Peyer's patch (tissue), 4 donors: ENCODE results near the gene SETDB1. TPM values are rescaled to one million over a fixed set of nuclear protein-coding genes. Genes with fewer than 3 reads are reported as not detected.

Experiments
- DNase-seq, 3 donors: peaks; one replicate each; pipeline ENCODE4 v3.0.0-alpha.2; 2017 to 2019
- H3K27ac ChIP-seq, 4 donors: fragments of 200-600 bp; sonication (generic); one replicate each; pipeline ENCODE4 v1.5.1; 2016 to 2019
- H3K27me3 ChIP-seq, 2 donors: fragments of 200-600 bp; sonication (generic); one replicate each; pipeline ENCODE4 v1.5.1; 2019
- H3K36me3 ChIP-seq, 3 donors: fragments of 200-600 bp; sonication (generic); one replicate each; pipeline ENCODE4 v1.5.1; 2016 to 2019
- H3K4me1 ChIP-seq, 4 donors: fragments of 200-600 bp; sonication (generic); one replicate each; pipeline ENCODE4 v1.5.1; 2016 to 2019
- H3K4me3 ChIP-seq, 4 donors: fragments of 200-600 bp; sonication (generic); 1 replicate in 3 of 4; 2 replicates in 1 of 4; pipeline ENCODE4 v1.5.1; 2016 to 2019; ENCODE audit warnings: mild to moderate bottlenecking in 1 of 4
- H3K9me3 ChIP-seq, 4 donors: fragments of 200-600 bp; sonication (generic); one replicate each; pipeline ENCODE4 v1.5.1; 2016 to 2019; ENCODE audit warnings: mild to moderate bottlenecking in 1 of 4
- POLR2A ChIP-seq, 2 donors: fragments of 450-650 bp; IDR thresholded peaks; one replicate each; pipeline ENCODE4 v1.5.1; 2017; ENCODE audit warnings: antibody characterized with exemption in 2 of 2, mild to moderate bottlenecking in 2 of 2, moderate library complexity in 2 of 2
- total RNA-seq, 4 donors: library from RNA; depleted of rRNA; stranded (reverse); fragments of >200 nt; gene quantifications; one replicate each; pipeline ENCODE4 v1.1.0, GENCODE V29; 2016
- TF ChIP-seq, protein P1 (sequence below), 6 experiments: fragments of 450-650 bp in 4 of 6; fragments of 200-600 bp in 2 of 6; sonication (generic) in 1 of 6; IDR thresholded peaks; one replicate each; pipeline ENCODE4 v1.5.1; 2017 to 2019; ENCODE audit warnings: antibody characterized with exemption in 6 of 6, mild to moderate bottlenecking in 3 of 6, moderate library complexity in 1 of 6

SETDB1 gene
- total RNA-seq, 4 donors from 2014 or later = 28.2 to 106 (median 61.5) TPM

DNA sequence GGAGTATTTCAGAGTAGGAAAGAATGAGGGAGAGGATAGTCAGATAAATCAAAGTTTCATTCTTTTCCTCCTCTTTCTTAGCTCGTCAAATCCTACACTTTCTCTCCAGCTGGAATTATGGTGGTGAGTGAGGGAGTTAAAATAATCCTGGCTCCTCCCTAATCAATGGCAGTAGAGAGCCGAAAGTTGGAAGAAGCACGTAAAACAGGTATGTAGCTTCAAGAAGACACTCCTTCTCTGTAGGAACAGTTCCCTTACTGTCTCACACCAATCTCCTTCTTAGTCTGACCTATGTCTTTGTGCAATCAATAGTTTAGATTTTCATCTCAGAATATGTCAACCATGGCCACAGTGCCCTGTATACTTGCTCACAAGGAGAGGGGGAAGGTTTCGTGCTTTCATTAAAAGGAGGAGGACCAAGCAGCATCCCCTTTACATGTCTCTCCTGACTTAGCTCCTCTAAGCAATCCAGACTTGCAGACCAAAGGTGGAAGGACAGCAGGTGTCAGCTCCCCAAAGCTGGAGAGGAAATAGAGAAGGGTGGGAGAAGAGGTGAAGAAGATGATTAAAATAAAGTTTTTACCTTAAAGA lies 79.7 kb downstream of the SETDB1 start:
- H3K4me1 ChIP-seq = peaks cover 0 to 68% (median 14%) of the 10 kb centered on the region in 4 donors
- H3K36me3 ChIP-seq = peaks cover 0 to 21% (median 0%) of the 10 kb centered on the region in 3 donors
- H3K27ac ChIP-seq = peak overlapping the region; percentile 78 to 94 (median 85)
- no peak for TF ChIP-seq POLR2A (IDR thresholded peaks at IDR 0.05)
- TF ChIP-seq, protein P1, sequence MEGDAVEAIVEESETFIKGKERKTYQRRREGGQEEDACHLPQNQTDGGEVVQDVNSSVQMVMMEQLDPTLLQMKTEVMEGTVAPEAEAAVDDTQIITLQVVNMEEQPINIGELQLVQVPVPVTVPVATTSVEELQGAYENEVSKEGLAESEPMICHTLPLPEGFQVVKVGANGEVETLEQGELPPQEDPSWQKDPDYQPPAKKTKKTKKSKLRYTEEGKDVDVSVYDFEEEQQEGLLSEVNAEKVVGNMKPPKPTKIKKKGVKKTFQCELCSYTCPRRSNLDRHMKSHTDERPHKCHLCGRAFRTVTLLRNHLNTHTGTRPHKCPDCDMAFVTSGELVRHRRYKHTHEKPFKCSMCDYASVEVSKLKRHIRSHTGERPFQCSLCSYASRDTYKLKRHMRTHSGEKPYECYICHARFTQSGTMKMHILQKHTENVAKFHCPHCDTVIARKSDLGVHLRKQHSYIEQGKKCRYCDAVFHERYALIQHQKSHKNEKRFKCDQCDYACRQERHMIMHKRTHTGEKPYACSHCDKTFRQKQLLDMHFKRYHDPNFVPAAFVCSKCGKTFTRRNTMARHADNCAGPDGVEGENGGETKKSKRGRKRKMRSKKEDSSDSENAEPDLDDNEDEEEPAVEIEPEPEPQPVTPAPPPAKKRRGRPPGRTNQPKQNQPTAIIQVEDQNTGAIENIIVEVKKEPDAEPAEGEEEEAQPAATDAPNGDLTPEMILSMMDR (IDR thresholded peaks at IDR 0.05) = no peak
- DNase-seq = no peak
- no peaks in the 10 kb centered on the region for H3K27me3 ChIP-seq
- H3K4me3 ChIP-seq = peak overlapping the region; percentile 49 to 63 (median 56)
- no peaks in the 10 kb centered on the region for H3K9me3 ChIP-seq

- H3K4me1 ChIP-seq = peaks cover 0 to 74% (median 14%) of the 10 kb centered on the region in 4 donors
- H3K9me3 ChIP-seq = no peaks in the 10 kb centered on the region
- TF ChIP-seq, protein P1 (IDR thresholded peaks at IDR 0.05) = peak in 4 of 6 experiments; percentile 20 to 58 (median 53)
- peak; percentile 61 to 79 for TF ChIP-seq POLR2A (IDR thresholded peaks at IDR 0.05)
- peak within 1 kb of the TSS; percentile 78 to 94 (median 85) for H3K27ac ChIP-seq
- H3K27me3 ChIP-seq = no peaks in the 10 kb centered on the region
- H3K4me3 ChIP-seq = peak within 1 kb of the TSS; percentile 53 to 78 (median 61)
- H3K36me3 ChIP-seq = peaks cover 0 to 15% (median 0%) of the 10 kb centered on the region in 3 donors
- DNase-seq = peak; percentile 58 to 86 (median 78)
Observed at GRCh38 chr1:151006327-151007052, 80.3 kb downstream of the SETDB1 start, which contains the start of gene MINDY1. TSS of gene MINDY1 (minus strand) at chr1:151006902. CDS start at chr1:151002617, 4,285 bp downstream.

GRCh38 chr1:151007853-151008243 lies 81.7 kb downstream of the SETDB1 start:
- Histone ChIP-seq H3K9me3 (no peaks in the 10 kb centered on the region), H3K27me3 (no peaks in the 10 kb centered on the region), H3K4me3 (peak overlapping the region; percentile 59 to 78 (median 66)), H3K27ac (peak overlapping the region; percentile 78 to 94 (median 85)), H3K36me3 (peaks cover 0 to 2% (median 0%) of the 10 kb centered on the region in 3 donors), H3K4me1 (peaks cover 4 to 80% (median 14%) of the 10 kb centered on the region in 4 donors)
- DNase-seq = no peak
- TF ChIP-seq, protein P1 (IDR thresholded peaks at IDR 0.05) = no peak
- TF ChIP-seq POLR2A (IDR thresholded peaks at IDR 0.05) = no peak

DNA sequence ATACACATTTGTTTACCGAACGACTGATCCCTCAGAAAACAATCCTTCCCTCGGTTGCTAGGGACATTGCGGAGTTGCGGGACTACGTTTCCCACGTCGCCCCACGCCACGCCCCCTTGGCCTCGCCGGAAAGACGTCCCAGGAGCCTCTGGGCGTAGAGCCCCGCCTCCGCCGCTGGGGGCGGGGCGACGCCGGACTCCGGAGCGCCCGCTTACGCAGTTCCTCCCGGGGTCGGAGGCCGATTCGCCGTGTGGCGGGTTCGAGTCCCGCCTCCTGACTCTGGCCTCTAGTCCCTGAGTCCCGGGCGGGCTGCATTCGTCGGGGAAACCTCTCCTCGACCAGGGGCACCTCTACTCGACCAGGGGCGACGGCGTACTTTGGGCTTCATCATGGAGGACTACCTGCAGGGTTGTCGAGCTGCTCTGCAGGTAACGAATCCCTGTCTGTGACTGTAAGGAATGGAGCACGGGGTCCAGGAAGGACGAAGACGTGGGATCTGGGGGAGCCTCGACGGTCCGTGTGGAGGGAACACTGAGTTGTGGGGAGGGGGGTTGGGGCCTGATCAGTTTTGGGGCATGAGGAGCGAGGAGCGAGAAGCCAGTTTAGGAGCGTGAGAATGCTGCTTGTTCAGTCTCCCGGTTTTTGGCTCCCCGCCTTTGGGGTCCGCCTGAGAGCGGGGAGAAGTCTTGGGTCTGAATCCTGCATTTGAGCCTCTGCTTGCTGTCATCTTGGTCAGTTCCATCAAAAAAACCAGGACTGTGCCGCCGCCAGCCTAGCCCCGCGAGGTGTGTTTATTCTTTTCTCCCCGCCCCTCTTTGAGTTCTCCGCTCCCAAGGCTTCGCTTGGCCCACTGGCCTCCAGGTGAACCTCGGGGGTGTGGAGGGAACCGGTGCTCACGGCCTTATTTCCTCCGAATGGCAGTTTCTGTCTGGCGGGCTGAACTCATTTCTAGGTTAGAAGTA lies 82.4 kb downstream of the SETDB1 start, which contains the start of gene PRUNE1:
Gene PRUNE1 (plus strand): TSS at position 206 of the 962 bp plus-strand sequence. CDS start 184 bp downstream, at position 390.
- DNase-seq = peak; percentile 94 to 98 (median 98)
- H3K4me3 ChIP-seq = peak within 1 kb of the TSS; percentile 59 to 78 (median 66)
- peaks cover 4 to 80% (median 14%) of the 10 kb centered on the region in 4 donors for H3K4me1 ChIP-seq
- TF ChIP-seq, protein P1 (IDR thresholded peaks at IDR 0.05) = peak in 3 of 6 experiments; percentile 11 to 28 (median 21)
- TF ChIP-seq POLR2A (IDR thresholded peaks at IDR 0.05) = peak; percentile 46 to 54
- H3K9me3 ChIP-seq = no peaks in the 10 kb centered on the region
- H3K36me3 ChIP-seq = no peaks in the 10 kb centered on the region
- no peaks in the 10 kb centered on the region for H3K27me3 ChIP-seq
- H3K27ac ChIP-seq = peak within 1 kb of the TSS; percentile 78 to 94 (median 85)

DNA sequence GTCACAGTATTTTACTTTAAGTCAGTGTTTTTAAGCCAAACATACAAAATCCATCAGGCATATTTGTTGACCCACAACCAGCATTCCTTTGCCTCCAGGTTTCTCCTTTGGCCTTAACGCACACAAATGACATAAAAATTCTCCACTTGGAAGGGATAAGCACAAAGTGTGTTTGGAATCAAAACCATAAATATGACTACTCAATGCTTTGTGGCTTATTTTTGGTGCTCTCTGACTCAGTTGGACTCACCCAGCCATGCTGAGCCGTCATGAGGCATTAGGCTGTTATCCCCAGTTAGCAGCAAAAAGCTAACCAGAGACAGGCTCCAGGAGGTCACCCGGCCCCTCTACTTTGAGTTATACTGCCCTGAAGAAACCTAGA lies 83.0 kb downstream of the SETDB1 start:
- no peaks in the 10 kb centered on the region for H3K27me3 ChIP-seq
- H3K27ac ChIP-seq = peak overlapping the region; percentile 78 to 94 (median 85)
- TF ChIP-seq POLR2A (IDR thresholded peaks at IDR 0.05) = no peak
- TF ChIP-seq, protein P1 (IDR thresholded peaks at IDR 0.05) = no peak
- H3K4me1 ChIP-seq = peaks cover 4 to 79% (median 14%) of the 10 kb centered on the region in 4 donors
- no peak for DNase-seq
- no peaks in the 10 kb centered on the region for H3K36me3 ChIP-seq
- H3K4me3 ChIP-seq = peak overlapping the region; percentile 59 to 78 (median 66)
- no peaks in the 10 kb centered on the region for H3K9me3 ChIP-seq
